Thyroid gland (tissue), 4 donors: ENCODE data around the gene FZR1. TPM values are rescaled to one million over a fixed set of nuclear protein-coding genes. Genes with fewer than 3 reads are reported as not detected.
"Not testable (repeated sequence)": the region's sequence is repeated elsewhere in the genome, so short reads cannot be mapped to it uniquely, and the experiment has no call there.

Experiments used
- DNase-seq, 2 donors: peaks; one replicate each; pipeline ENCODE4 v3.0.0-alpha.2; 2019
- H3K27ac ChIP-seq, 3 donors: fragments of 200-600 bp; sonication (generic); 1 replicate in 2 of 3; 2 replicates in 1 of 3; pipeline ENCODE4 v1.5.1; 2016 to 2019; ENCODE audit warnings: mild to moderate bottlenecking in 1 of 3, moderate library complexity in 1 of 3
- H3K27me3 ChIP-seq: fragments of 200-600 bp; sonication (generic); one replicate; pipeline ENCODE4 v1.5.1; 2019
- H3K36me3 ChIP-seq, 2 donors: fragments of 200-600 bp; sonication (generic); one replicate each; pipeline ENCODE4 v1.5.1; 2016 to 2019
- H3K4me1 ChIP-seq, 2 donors: fragments of 200-600 bp; sonication (generic); one replicate each; pipeline ENCODE4 v1.5.1; 2017 to 2019
- H3K4me3 ChIP-seq, 3 donors: fragments of 200-600 bp; sonication (generic); replicated peaks in 1 of 3; 1 replicate in 2 of 3; 2 replicates in 1 of 3; pipeline ENCODE4 v1.5.1; 2016; ENCODE audit warnings: mild to moderate bottlenecking in 1 of 3
- H3K9me3 ChIP-seq: fragments of 200-600 bp; sonication (generic); one replicate; pipeline ENCODE4 v1.5.1; 2017
- POLR2A ChIP-seq, 2 donors: fragments of 450-650 bp; IDR thresholded peaks; one replicate each; pipeline ENCODE4 v1.6.1; 2017; ENCODE audit warnings: antibody characterized with exemption in 2 of 2, mild to moderate bottlenecking in 2 of 2, moderate library complexity in 1 of 2
- WGBS, 2 donors: methylation state at CpG; one replicate each; pipeline ENCODE4 v1.1.5; 2017; 5-methylcytosine and 5-hydroxymethylcytosine counted together
- intact Hi-C: fragments of 100-400 bp; cut with DNase I; formaldehyde crosslinking; loops from one replicate; pipeline ENCODE4 v1.15.1; 2023
- total RNA-seq, 4 donors: library from RNA; depleted of rRNA; stranded (reverse); fragments of >200 nt; gene quantifications; one replicate each; pipeline ENCODE4 v1.2.3, GENCODE V29; 2016
- TF ChIP-seq, protein P1 (sequence below), 6 experiments: fragments of 200-600 bp in 3 of 6; fragments of 450-650 bp in 3 of 6; sonication (generic) in 3 of 6; IDR thresholded peaks; one replicate each; pipeline ENCODE4 v1.5.1; 2016 to 2019; ENCODE audit warnings: antibody characterized with exemption in 6 of 6, mild to moderate bottlenecking in 2 of 6, inconsistent platforms in 1 of 6, moderate library complexity in 1 of 6

Gene FZR1
- total RNA-seq, 4 donors from 2014 or later: 28.6 to 56.0 (median 36.1) TPM

DNA sequence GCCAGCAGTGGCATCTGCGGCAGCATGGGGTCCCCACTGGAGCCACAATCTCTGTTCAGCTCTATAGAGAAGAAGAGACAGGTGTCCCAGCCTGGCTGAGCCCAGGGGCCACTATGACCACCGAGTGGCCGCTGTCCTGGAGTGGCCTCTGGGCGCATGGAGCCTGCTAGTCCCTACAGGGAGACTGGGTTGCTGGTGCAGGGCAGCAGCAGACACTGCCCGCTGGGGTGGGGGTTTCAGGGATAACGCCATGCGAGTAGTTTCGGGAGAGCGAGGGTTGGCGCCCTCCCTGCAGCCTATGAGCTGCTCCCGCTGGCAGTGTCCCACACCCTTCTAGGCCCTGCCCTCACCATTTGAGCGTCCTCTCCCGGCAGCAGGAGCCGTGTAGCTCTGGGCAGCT, 22.0 kb downstream of the FZR1 start:
- no peak for DNase-seq
- intact Hi-C loops: no loop called here
- H3K27me3 ChIP-seq: no peaks in the 10 kb centered on the region
- H3K9me3 ChIP-seq: no peaks in the 10 kb centered on the region
- no peak overlapping the region for H3K27ac ChIP-seq
- H3K4me3 ChIP-seq: no peak overlapping the region
- WGBS, 2 donors: 96 to 98% methylated on average over 8 to 11 of the region's 14 CpGs
- TF ChIP-seq, protein P1, sequence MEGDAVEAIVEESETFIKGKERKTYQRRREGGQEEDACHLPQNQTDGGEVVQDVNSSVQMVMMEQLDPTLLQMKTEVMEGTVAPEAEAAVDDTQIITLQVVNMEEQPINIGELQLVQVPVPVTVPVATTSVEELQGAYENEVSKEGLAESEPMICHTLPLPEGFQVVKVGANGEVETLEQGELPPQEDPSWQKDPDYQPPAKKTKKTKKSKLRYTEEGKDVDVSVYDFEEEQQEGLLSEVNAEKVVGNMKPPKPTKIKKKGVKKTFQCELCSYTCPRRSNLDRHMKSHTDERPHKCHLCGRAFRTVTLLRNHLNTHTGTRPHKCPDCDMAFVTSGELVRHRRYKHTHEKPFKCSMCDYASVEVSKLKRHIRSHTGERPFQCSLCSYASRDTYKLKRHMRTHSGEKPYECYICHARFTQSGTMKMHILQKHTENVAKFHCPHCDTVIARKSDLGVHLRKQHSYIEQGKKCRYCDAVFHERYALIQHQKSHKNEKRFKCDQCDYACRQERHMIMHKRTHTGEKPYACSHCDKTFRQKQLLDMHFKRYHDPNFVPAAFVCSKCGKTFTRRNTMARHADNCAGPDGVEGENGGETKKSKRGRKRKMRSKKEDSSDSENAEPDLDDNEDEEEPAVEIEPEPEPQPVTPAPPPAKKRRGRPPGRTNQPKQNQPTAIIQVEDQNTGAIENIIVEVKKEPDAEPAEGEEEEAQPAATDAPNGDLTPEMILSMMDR (IDR thresholded peaks at IDR 0.05): no peak
- TF ChIP-seq POLR2A (IDR thresholded peaks at IDR 0.05): no peak
- peaks cover 56 to 60% of the 10 kb centered on the region in 2 donors for H3K36me3 ChIP-seq
- H3K4me1 ChIP-seq: no peaks in the 10 kb centered on the region

DNA sequence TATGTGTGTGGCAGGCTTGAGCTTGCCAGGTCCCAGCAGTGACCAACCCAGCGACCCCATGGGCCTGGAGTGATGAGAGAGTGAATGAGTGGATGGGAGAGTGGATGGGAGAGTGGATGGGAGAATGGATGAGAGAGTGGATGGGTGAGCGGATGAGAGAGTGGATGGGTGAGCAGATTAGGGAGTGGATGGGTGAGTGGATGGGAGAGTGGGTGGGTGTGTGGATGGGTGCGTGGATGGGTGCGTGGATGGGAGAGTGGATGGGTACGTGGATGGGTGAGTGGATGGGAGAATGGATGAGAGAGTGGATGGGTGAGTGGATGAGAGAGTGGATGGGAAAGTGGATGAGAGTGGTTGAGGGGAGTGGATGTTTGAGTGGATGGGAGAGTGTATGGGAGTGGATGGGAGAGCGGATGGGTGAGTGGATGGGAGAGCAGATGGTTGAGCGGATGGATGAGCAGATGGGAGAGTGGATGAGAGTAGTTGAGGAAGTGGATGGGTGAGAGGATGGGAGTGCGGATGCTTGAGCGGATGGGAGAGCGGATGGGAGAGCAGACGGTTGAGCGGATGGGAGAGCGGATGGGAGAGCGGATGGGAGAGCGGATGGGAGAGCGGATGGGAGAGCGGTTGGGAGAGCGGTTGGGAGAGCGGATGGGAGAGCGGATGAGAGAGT, 22.6 kb downstream of the FZR1 start:
- DNase-seq: no peak
- Histone ChIP-seq H3K36me3 (peaks cover 56 to 62% of the 10 kb centered on the region in 2 donors), H3K4me3 (no peak overlapping the region), H3K27me3 (no peaks in the 10 kb centered on the region), H3K9me3 (no peaks in the 10 kb centered on the region), H3K4me1 (no peaks in the 10 kb centered on the region), H3K27ac (no peak overlapping the region)
- WGBS, 2 donors: 95 to 96% methylated on average over 20 of the region's 20 CpGs
- TF ChIP-seq, protein P1 (IDR thresholded peaks at IDR 0.05): no peak
- no peak for TF ChIP-seq POLR2A (IDR thresholded peaks at IDR 0.05)
- intact Hi-C loops: no loop called here

GRCh38 chr19:3529299-3529698, 23.2 kb downstream of the FZR1 start:
- DNase-seq, H3K27me3 ChIP-seq, H3K9me3 ChIP-seq, H3K27ac ChIP-seq, H3K4me3 ChIP-seq, H3K4me1 ChIP-seq, intact Hi-C loops: not testable (repeated sequence)
- peaks cover 54 to 65% of the 10 kb centered on the region in 2 donors for H3K36me3 ChIP-seq
- 89 to 94% methylated on average over 7 of the region's 7 CpGs for WGBS, 2 donors

GRCh38 chr19:3530389-3530788, 24.3 kb downstream of the FZR1 start:
- Histone ChIP-seq H3K4me1 (no peaks in the 10 kb centered on the region), H3K4me3 (no peak overlapping the region), H3K9me3 (no peaks in the 10 kb centered on the region), H3K27ac (no peak overlapping the region), H3K27me3 (no peaks in the 10 kb centered on the region), H3K36me3 (peaks cover 58 to 74% of the 10 kb centered on the region in 2 donors)
- 95% methylated on average over 12 of the region's 12 CpGs for WGBS, 2 donors
- intact Hi-C loops: no loop called here
- DNase-seq: no peak
- TF ChIP-seq, protein P1 (IDR thresholded peaks at IDR 0.05): no peak

GRCh38 chr19:3531716-3532115, 25.6 kb downstream of the FZR1 start:
- intact Hi-C loops: no loop called here
- H3K27ac ChIP-seq: no peak overlapping the region
- DNase-seq: no peak
- H3K9me3 ChIP-seq: no peaks in the 10 kb centered on the region
- 95 to 97% methylated on average over 7 to 11 of the region's 29 CpGs for whole genome bisulfite sequencing, 2 donors
- H3K36me3 ChIP-seq: peaks cover 62 to 75% of the 10 kb centered on the region in 2 donors
- H3K27me3 ChIP-seq: no peaks in the 10 kb centered on the region
- H3K4me1 ChIP-seq: no peaks in the 10 kb centered on the region
- TF ChIP-seq POLR2A (IDR thresholded peaks at IDR 0.05): no peak
- no peak overlapping the region for H3K4me3 ChIP-seq

DNA sequence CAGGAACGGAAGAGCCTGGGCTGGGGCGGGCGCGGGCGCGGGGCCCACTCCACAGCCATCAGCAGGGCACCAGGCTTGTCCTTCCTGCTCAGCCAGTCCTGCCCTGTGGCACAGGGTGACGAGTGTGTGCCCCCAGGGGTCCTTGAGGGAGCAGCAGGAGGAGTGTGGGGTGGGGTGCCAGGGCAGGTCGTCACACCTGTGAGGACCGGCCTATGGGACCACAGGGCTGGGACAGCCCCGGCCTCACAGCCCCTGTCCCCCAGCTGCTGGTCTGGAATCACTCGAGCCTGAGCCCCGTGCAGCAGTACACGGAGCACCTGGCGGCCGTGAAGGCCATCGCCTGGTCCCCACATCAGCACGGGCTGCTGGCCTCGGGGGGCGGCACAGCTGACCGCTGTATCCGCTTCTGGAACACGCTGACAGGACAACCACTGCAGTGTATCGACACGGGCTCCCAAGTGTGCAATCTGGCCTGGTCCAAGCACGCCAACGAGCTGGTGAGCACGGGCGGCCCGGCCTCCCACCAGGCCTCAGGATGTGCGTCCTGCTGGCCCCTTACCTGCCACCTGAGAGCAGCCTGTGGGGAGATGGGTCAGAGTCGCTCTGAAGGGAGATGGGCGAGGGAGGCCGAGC, 26.2 kb downstream of the FZR1 start:
- Histone ChIP-seq H3K9me3 (no peaks in the 10 kb centered on the region), H3K4me1 (no peaks in the 10 kb centered on the region), H3K27ac (no peak overlapping the region), H3K36me3 (peaks cover 56 to 70% of the 10 kb centered on the region in 2 donors), H3K27me3 (no peaks in the 10 kb centered on the region), H3K4me3 (no peak overlapping the region)
- 91 to 100% methylated on average over 4 to 6 of the region's 33 CpGs for WGBS, 2 donors
- no peak for TF ChIP-seq POLR2A (IDR thresholded peaks at IDR 0.05)
- TF ChIP-seq, protein P1 (IDR thresholded peaks at IDR 0.05): no peak
- no peak for DNase-seq
- intact Hi-C loops: no loop called here
